Stimulated activated effector memory CD8-positive, alpha-beta T cell treated with anti-CD3 and anti-CD28 coated beads, Interleukin-12 subunit alpha, Interleukin-12 subunit beta, amount 100 ng/mL, for 72 hours (primary cell): Measurements from ENCODE around the gene BEAN1.
A peak's percentile ranks its signal among the peaks of the same experiment; 100 is the strongest.
"Not testable (repeated sequence)": the region's sequence is repeated elsewhere in the genome, so short reads cannot be mapped to it uniquely, and the experiment has no call there.

ENCODE experiments used
- ATAC-seq: fragments of 150-1000 bp; cut with Tn5 transposase; 2 replicates; pipeline ENCODE4 v1.10.0; 2021
- DNase-seq, 2 donors: peaks; one replicate each; pipeline ENCODE4 v3.0.0; 2021 to 2022; ENCODE audit warnings: low spot score in 2 of 2
- H3K27ac Mint-ChIP-seq: one replicate; pipeline ENCODE4 v1.8.0; 2022; ENCODE audit warnings: mild to moderate bottlenecking, mixed read lengths
- H3K36me3 Mint-ChIP-seq: one replicate; pipeline ENCODE4 v1.8.0; 2022; ENCODE audit warnings: mild to moderate bottlenecking, mixed read lengths
- H3K4me1 Mint-ChIP-seq: one replicate; pipeline ENCODE4 v1.8.0; 2022; ENCODE audit warnings: mixed read lengths
- H3K4me3 Mint-ChIP-seq: one replicate; pipeline ENCODE4 v1.8.0; 2022; ENCODE audit warnings: mild to moderate bottlenecking, mixed read lengths
- H3K9me3 Mint-ChIP-seq: one replicate; pipeline ENCODE4 v1.8.0; 2022; ENCODE audit warnings: mixed read lengths

BEAN1 gene

DNA sequence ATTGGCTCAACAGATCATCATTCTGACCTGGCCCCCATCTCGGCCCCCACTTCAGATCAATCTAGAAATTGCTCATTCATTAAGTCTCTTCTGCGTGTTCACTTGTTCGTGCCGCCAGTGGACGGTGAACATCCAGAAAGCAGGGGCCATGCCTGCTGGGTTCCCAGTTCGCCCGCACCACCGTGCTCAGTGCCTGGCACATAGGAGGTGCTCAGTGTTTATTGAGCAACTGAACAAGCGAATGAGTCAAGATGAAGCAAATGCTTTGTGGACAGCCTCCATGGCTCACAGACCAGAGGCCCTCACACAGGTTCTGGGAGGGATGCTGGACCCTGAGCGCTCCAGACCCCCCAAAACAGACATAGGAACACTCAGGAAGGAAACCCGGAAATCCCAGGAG is 13.9 kb downstream of the BEAN1 start:
- ATAC-seq = no peak
- Mint-ChIP-seq H3K27ac (no peak overlapping the region), H3K4me1 (no peaks in the 10 kb centered on the region), H3K4me3 (no peak overlapping the region), H3K9me3 (no peaks in the 10 kb centered on the region), H3K36me3 (no peaks in the 10 kb centered on the region)
- no peak for DNase-seq

DNA sequence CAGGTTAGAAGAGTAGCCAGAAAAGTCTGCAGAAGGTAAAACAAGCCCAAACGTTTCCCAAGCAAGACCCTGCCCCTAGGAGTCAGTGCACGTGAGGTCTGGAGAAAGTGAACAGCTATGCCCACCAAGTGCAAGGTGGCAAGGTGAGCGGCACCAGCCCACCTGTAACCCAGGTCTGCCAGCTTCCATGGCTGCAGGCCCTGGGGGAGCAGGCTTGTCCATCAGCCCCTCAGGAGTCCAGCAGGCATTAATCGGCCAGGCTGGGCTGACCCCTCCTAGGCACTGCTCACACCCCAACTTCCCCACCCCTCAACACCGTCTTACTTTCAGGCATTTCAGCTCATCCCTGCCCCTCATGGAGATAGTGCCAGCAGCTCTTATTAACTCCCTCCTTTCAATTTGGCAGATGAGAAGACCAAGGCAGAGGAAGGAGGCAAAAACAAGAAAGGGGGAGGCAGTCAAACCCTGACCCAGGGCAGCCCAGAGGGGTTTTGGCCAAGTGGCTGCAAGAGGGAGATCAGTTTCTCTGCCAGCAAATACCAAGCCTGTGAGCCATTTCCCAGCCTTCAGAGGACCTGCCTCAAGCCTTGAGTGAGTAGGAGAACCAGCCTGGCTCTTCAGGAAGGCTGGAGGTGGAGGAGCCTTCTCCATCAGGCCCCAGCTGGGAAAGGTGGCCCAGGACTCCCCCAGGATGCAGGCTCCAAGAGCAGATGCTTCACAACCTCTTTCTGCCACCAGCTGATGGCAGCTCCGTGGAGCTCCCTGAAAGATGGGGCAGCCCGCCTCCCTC is 14.7 kb downstream of the BEAN1 start:
- ATAC-seq (peak; percentile 34), DNase-seq (no peak)
- no peak overlapping the region for H3K27ac Mint-ChIP-seq
- no peaks in the 10 kb centered on the region for H3K9me3 Mint-ChIP-seq
- no peaks in the 10 kb centered on the region for H3K4me1 Mint-ChIP-seq
- no peak overlapping the region for H3K4me3 Mint-ChIP-seq
- no peaks in the 10 kb centered on the region for H3K36me3 Mint-ChIP-seq

DNA sequence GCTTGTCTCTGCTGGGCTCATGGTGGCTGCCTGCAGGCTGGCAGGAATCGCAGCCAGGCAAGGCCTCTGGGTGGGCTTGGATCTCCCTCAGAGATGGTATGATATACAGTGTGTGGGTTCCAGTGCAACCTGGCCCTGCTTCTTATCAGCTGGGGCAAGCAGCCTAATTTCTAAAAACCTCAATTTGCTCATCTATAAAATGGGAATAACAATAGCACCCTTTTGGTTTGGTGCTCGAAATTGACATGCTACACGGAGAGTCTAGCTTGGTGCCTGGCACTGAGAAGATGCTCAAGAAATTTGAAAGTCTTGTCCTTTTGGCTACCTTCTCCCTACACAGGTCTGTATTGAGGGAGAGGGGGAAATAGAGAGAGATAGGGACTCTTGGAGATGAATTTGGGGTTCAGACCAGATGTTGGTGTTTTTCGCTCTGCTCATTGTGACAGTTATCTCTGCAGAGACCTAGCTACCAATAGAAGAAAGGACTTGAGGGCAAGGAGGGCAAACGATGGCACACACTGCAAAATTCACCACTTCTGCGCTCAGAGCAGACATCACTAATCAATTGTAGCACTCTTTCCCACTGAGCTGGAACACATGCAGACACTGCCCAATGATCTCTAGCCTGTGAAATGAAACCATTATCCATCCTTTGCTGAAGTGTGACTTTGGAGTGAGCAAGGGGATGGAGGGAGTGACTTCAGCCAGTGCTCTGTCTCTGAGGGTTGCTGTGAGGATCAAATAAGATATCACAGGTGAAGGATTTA is 15.6 kb downstream of the BEAN1 start:
- H3K4me3 Mint-ChIP-seq = no peak overlapping the region
- no peak for ATAC-seq
- no peaks in the 10 kb centered on the region for H3K4me1 Mint-ChIP-seq
- H3K36me3 Mint-ChIP-seq = no peaks in the 10 kb centered on the region
- no peak for DNase-seq
- no peaks in the 10 kb centered on the region for H3K9me3 Mint-ChIP-seq
- no peak overlapping the region for H3K27ac Mint-ChIP-seq

DNA sequence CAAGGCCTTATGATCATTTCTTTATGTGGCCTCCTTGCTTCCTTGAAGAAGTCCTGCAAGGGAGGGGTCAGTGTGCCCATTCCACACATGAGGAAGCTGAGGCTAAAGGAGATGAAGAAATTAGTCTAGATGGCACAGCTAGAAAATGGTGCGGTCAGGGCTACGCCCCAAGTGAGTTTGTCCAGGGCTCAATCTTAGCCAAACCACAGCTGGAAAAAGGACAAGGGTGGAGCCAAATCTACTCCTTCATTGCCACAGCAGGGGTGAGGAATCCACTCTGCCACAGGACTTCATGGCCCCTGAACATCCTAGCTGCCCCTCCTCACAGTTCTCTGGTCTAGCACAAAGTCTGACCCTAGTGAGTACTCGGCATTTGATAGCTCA is 16.2 kb downstream of the BEAN1 start:
- Mint-ChIP-seq H3K4me1 (no peaks in the 10 kb centered on the region), H3K9me3 (no peaks in the 10 kb centered on the region), H3K4me3 (no peak overlapping the region), H3K27ac (no peak overlapping the region), H3K36me3 (no peaks in the 10 kb centered on the region)
- ATAC-seq (no peak), DNase-seq (no peak)

DNA sequence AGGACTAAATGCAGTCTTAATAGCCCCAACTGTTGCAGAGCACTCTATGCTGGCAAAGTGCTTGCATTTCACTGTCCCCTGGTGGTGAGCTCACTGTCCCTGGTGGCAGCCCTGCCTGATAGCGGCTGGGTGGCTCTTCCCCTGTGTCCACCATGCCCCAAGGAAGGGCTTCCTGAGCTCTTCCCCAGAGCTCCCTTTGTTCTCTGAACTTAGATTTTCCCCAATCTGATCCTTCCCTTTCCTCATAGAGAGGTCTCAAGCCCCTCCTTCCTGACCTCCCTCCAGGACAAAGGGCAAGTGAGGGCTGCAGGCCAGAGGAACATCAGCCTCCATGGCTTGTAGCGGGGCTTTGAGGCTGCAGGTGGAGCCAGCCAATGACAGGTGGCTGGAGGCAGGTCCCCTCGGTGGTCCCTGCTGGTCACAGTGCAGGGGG is 17.0 kb downstream of the BEAN1 start:
- H3K27ac Mint-ChIP-seq = no peak overlapping the region
- H3K36me3 Mint-ChIP-seq = no peaks in the 10 kb centered on the region
- H3K4me1 Mint-ChIP-seq = no peaks in the 10 kb centered on the region
- no peaks in the 10 kb centered on the region for H3K9me3 Mint-ChIP-seq
- ATAC-seq (no peak), DNase-seq (no peak)
- no peak overlapping the region for H3K4me3 Mint-ChIP-seq

DNA sequence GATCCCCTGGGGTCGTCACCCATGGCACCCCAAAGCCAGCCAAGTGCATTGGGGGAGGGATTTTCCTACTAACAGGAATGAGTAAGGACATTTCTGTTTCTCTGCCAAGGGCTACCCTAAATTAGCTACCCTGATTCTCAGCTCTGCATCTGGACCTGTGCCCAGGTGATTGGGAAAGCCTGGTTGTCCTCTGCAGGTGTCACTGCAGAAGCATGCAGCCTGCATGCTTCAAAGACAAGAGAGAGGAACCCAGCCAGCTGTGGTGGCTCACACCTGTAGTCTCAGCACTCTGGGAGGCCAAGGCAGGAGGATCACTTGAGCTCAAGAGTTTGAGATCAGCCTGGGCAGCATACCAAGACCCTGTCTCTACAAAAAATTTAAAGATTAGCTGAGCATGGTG is 19.6 kb downstream of the BEAN1 start:
- Mint-ChIP-seq H3K27ac (no peak overlapping the region), H3K4me1 (no peaks in the 10 kb centered on the region), H3K9me3 (no peaks in the 10 kb centered on the region), H3K4me3 (no peak overlapping the region), H3K36me3 (no peaks in the 10 kb centered on the region)
- DNase-seq (no peak), ATAC-seq (no peak)

DNA sequence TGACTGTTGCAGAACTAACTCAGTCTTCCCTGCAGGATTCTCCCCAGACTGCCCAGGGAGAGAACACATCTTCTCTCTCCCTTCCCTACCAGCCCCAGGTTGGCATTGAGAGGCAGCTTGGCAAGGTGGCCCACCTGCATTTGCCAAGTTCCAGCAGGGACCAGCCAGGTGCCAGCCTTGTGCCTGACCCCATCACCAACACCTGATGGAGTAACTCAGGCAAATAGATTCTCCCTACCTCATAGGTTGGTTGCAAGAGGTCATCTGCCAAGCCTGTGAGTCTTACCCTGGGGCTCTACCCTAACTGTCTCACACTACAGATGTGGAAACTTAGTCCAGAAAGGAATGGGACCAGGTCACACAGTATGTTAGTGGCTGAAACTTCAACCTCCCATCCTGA is 20.4 kb downstream of the BEAN1 start:
- H3K27ac Mint-ChIP-seq = no peak overlapping the region
- no peaks in the 10 kb centered on the region for H3K36me3 Mint-ChIP-seq
- DNase-seq = no peak
- no peak overlapping the region for H3K4me3 Mint-ChIP-seq
- no peaks in the 10 kb centered on the region for H3K9me3 Mint-ChIP-seq
- ATAC-seq = no peak
- no peaks in the 10 kb centered on the region for H3K4me1 Mint-ChIP-seq

DNA sequence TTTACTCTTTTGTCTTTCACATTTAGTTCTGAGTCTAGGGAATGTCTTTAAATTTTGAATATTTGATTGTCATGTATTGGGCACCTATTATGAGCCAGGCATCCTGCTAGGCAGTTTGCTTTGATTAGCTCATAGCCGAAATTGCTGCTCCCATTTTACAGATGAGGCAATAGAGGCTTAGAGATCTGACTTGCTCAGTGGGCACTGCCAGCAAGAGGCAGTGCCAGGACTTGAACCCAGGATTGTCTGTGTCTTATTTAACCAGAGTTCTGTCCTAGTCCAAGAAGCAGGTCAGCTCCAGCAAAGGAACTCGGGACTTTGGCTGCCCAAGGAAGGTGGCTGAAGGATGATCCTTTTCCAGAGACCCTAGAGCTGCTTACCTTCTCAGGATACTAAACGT is 24.5 kb downstream of the BEAN1 start:
- Mint-ChIP-seq H3K4me3 (no peak overlapping the region), H3K36me3 (no peaks in the 10 kb centered on the region), H3K27ac (no peak overlapping the region), H3K9me3 (no peaks in the 10 kb centered on the region), H3K4me1 (no peaks in the 10 kb centered on the region)
- ATAC-seq (no peak), DNase-seq (no peak)

DNA sequence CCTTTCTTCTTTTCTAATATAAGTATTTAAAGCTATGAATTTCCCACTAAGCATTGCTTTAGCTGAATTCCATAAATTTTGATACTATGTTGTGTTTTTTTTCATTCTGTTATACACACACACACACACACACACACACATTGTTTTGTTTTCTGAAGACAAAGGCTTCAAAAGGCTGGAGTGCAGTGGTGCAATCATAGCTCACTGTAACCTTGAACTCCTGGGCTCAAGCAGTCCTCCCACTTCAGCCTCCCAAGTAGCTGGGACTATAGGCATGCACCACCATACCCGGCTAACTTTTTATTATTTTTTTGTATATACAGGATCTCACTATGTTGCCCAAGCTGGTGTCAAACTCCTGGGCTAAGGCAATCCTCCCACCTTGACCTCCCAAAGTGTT is 26.1 kb downstream of the BEAN1 start:
- not testable (repeated sequence) for H3K4me1 Mint-ChIP-seq

DNA sequence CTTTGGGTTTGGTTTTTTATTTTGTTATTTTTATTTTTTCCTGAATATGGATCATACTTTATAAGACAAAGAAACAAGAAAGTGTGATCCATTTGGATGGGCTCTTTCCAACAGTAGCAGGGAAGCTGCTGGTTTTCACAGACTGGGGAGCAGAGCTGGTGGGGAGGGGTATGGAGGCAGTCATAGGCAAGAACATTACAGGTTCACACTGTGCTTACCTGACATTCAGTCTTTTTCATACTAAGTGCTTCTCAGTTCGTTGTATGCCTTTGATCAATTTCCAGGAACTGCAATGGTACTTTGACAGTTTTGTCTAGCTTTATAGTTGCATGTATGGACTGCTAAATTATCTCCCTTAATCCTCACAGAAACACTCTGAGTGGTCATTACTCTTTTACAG is 27.7 kb downstream of the BEAN1 start:
- ATAC-seq (no peak), DNase-seq (no peak)
- peaks cover 6% of the 10 kb centered on the region for H3K4me1 Mint-ChIP-seq
- no peaks in the 10 kb centered on the region for H3K36me3 Mint-ChIP-seq
- H3K27ac Mint-ChIP-seq = no peak overlapping the region
- H3K9me3 Mint-ChIP-seq = no peaks in the 10 kb centered on the region
- no peak overlapping the region for H3K4me3 Mint-ChIP-seq

More for the DNA sequence above, 26.1 kb downstream of the BEAN1 start:
- not testable (repeated sequence) for ATAC-seq, H3K36me3 Mint-ChIP-seq, DNase-seq, H3K9me3 Mint-ChIP-seq, H3K27ac Mint-ChIP-seq, H3K4me3 Mint-ChIP-seq

DNA sequence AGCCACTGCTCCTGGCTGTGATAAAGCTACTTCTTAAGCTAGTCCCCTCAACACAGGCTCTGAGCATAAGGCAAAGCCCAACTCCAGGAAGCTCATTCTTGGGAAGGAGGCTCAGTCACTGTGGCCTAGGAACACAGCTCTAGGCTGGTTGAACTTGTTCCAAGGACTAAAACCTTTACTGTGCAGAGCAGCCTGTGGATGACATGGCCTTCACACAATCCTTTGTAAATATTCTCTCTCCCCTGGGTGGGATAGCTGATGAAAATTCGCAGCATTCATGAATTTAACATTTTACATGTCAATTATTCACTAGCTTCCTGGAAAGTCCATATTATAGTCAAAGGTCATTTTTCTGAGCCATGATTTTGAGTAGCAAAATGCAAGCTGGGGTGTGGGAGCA is 28.9 kb downstream of the BEAN1 start:
- H3K27ac Mint-ChIP-seq = no peak overlapping the region
- H3K4me1 Mint-ChIP-seq = peaks cover 6% of the 10 kb centered on the region
- H3K9me3 Mint-ChIP-seq = no peaks in the 10 kb centered on the region
- no peaks in the 10 kb centered on the region for H3K36me3 Mint-ChIP-seq
- no peak overlapping the region for H3K4me3 Mint-ChIP-seq
- no peak for DNase-seq
- ATAC-seq = no peak

DNA sequence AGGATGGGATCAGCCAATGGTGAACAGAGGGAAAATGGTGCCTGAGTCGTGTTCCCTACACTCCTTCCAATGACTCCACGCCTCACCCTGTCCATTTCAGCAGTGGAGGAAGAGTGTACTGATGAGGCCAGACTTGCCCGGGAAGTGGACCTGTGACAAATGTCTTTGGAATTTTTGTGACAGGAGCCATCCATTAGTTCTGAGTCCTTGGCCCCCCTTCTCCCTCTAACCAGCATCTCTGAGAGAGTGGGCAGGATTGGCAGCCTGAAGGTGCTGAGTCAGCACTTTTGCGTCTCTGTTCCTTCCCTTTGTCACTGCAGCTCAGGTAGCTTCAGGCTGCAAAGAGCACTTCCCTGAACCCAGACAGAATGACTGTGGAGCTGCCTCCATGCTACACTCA is 30.8 kb downstream of the BEAN1 start:
- Mint-ChIP-seq H3K4me1 (peaks cover 6% of the 10 kb centered on the region), H3K4me3 (no peak overlapping the region), H3K9me3 (no peaks in the 10 kb centered on the region), H3K36me3 (no peaks in the 10 kb centered on the region), H3K27ac (no peak overlapping the region)
- DNase-seq (no peak), ATAC-seq (no peak)

DNA sequence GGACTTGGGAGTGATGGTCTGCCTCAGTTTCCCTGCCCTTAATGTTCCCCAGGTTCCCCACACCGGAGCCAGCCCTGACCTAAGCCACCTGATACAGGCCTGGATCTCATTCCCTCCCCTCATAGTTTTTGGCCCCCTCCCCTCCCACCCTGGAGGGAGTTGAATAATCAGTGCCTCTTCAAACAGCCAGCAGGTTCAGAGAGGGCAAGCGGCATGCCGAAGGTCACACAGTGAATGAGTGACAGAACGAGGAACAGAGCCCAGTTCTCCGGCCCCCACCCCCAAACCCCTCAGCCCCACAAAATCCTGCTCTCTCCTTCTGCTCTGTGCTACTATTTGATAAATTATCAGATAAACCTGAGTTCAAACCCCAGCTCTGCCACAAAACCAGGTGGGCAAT is 31.2 kb downstream of the BEAN1 start:
- ATAC-seq (no peak), DNase-seq (no peak)
- Mint-ChIP-seq H3K27ac (no peak overlapping the region), H3K4me1 (peaks cover 6% of the 10 kb centered on the region), H3K36me3 (no peaks in the 10 kb centered on the region), H3K4me3 (no peak overlapping the region), H3K9me3 (no peaks in the 10 kb centered on the region)

DNA sequence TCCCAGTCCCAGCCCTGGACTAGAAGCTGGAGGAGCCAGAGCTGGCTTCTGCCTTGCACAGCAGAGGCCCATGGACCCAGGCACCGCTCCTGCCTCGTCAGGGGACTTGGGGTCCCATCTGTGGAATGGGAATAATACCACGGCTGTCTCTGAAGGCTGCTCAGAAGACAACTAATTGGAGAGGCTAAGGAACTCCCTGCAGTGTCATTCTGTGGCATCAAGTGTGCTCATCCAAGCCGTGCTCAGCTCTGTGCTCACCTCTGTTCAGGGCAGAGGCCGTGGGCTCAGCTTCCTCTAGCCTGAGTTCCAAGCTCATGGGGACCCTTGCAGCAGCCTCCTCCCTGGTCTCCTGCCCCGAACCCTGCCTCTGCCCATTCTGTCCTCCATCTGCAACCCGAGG is 31.8 kb downstream of the BEAN1 start:
- H3K9me3 Mint-ChIP-seq = no peaks in the 10 kb centered on the region
- peaks cover 6% of the 10 kb centered on the region for H3K4me1 Mint-ChIP-seq
- H3K4me3 Mint-ChIP-seq = no peak overlapping the region

DNA sequence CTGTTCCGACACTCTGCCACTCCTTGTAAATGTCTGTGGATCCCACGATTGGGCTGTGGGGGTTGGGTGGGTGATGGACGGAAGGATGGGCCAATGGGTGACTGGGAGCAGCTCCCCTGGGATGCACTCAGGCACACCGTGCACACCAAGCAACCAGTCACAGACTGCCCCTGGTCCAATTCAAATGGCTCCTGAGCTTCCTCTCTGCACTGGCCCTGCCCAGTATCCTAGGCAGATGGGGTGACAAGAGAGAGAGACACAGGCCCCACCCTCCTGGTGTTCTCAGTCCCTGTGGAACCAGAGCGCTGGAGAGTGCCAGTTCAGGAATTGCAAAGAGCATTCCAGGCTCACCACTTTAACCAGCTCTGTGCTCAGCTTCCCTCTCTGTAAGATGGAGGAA is 32.8 kb downstream of the BEAN1 start:
- Mint-ChIP-seq H3K4me1 (peaks cover 6% of the 10 kb centered on the region), H3K27ac (no peak overlapping the region), H3K36me3 (no peaks in the 10 kb centered on the region), H3K9me3 (no peaks in the 10 kb centered on the region), H3K4me3 (no peak overlapping the region)
- no peak for DNase-seq
- no peak for ATAC-seq

More for the DNA sequence above, 31.8 kb downstream of the BEAN1 start:
- H3K27ac Mint-ChIP-seq = no peak overlapping the region
- ATAC-seq (no peak), DNase-seq (no peak)
- no peaks in the 10 kb centered on the region for H3K36me3 Mint-ChIP-seq

DNA sequence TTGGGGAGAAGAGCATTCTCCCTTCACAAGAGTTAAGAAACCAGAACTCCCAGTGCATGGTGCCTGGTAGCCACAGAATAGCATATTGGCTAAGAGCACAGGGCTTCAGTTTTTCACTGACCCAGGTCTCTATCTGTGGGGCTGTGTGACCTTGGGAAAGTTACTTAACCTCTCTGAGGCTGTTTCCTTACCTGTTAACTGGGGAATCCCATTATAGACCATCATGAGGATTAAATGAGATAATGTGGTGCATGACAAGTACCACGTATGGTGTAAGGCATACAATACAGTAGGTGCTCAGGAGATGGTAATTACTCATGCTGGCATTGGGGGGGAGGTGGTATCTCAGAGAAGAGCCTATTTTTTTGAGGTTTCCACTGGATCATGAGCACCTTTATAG is 33.6 kb downstream of the BEAN1 start:
- no peak overlapping the region for H3K4me3 Mint-ChIP-seq
- no peaks in the 10 kb centered on the region for H3K36me3 Mint-ChIP-seq
- H3K9me3 Mint-ChIP-seq = no peaks in the 10 kb centered on the region

More for the DNA sequence above, 33.6 kb downstream of the BEAN1 start:
- H3K27ac Mint-ChIP-seq = no peak overlapping the region
- H3K4me1 Mint-ChIP-seq = peaks cover 6% of the 10 kb centered on the region
- ATAC-seq = no peak
- DNase-seq = no peak
